Upper lobe of right lung (tissue), 1 donor: ENCODE data around the gene FBN1. TPM values are rescaled to one million over a fixed set of nuclear protein-coding genes. Genes with fewer than 3 reads are reported as not detected.

Experiments used
- ATAC-seq: fragments of 200-7000 bp; cut with Tn5 transposase; one replicate; pipeline ENCODE4 v1.9.1; 2020; ENCODE audit warnings: mild to moderate bottlenecking, moderate library complexity
- DNase-seq: peaks from one replicate; pipeline ENCODE4 v3.0.0-alpha.2; 2020
- H3K27ac ChIP-seq: fragments of 200-600 bp; one replicate; pipeline ENCODE4 v1.8.0; 2022
- H3K27me3 ChIP-seq: fragments of 200-600 bp; one replicate; pipeline ENCODE4 v1.8.0; 2022; ENCODE audit warnings: mild to moderate bottlenecking
- H3K36me3 ChIP-seq: fragments of 200-600 bp; one replicate; pipeline ENCODE4 v1.8.0; 2022
- H3K4me1 ChIP-seq: fragments of 200-600 bp; one replicate; pipeline ENCODE4 v1.8.0; 2022
- H3K4me3 ChIP-seq: fragments of 200-600 bp; one replicate; pipeline ENCODE4 v1.8.0; 2022; ENCODE audit warnings: mild to moderate bottlenecking
- H3K9me3 ChIP-seq: fragments of 200-600 bp; one replicate; pipeline ENCODE4 v1.8.0; 2022
- CTCF ChIP-seq: fragments of 200-600 bp; IDR thresholded peaks from one replicate; pipeline ENCODE4 v1.8.0; 2022; ENCODE audit warnings: antibody characterized with exemption
- intact Hi-C: fragments of 100-400 bp; cut with DNase I; formaldehyde crosslinking; loops from one replicate; pipeline ENCODE4 v1.11.0; 2022
- total RNA-seq: library from RNA; stranded (reverse); fragmentation: NEBNext Ultra II Directional; extraction: Animal tissue kit (Norgen Biotek cat#: 25700); gene quantifications from one replicate; pipeline ENCODE4 v1.2.1, GENCODE V29; 2021
- donor health status: DM: no; HTN: yes; CAD: no; lungs with severe emphysema.

FBN1 gene
- total RNA-seq, 1 donor from 2014 or later, result 46.9 TPM

- Histone ChIP-seq H3K36me3 (peaks cover 5% of the 10 kb centered on the region), H3K27me3 (no peaks in the 10 kb centered on the region), H3K4me3 (no peak overlapping the region), H3K27ac (no peak overlapping the region), H3K9me3 (no peaks in the 10 kb centered on the region), H3K4me1 (no peaks in the 10 kb centered on the region)
- no peak for TF ChIP-seq CTCF
- no peak for ATAC-seq
- intact Hi-C loops, result no loop called here
- no peak for DNase-seq
Observed at GRCh38 chr15:48498828-48499227, 146.7 kb downstream of the FBN1 start.

GRCh38 chr15:48494631-48495030 lies 150.9 kb downstream of the FBN1 start:
- no peak for ATAC-seq
- Histone ChIP-seq H3K36me3 (peaks cover 30% of the 10 kb centered on the region), H3K9me3 (no peaks in the 10 kb centered on the region), H3K27ac (peak overlapping the region; percentile 32), H3K27me3 (no peaks in the 10 kb centered on the region), H3K4me1 (no peaks in the 10 kb centered on the region), H3K4me3 (no peak overlapping the region)
- DNase-seq, result no peak
- TF ChIP-seq CTCF, result no peak
- intact Hi-C loops, result no loop called here

GRCh38 chr15:48493763-48494225 lies 151.7 kb downstream of the FBN1 start:
- peaks cover 37% of the 10 kb centered on the region for H3K36me3 ChIP-seq
- H3K27me3 ChIP-seq, result no peaks in the 10 kb centered on the region
- H3K4me1 ChIP-seq, result no peaks in the 10 kb centered on the region
- intact Hi-C loops, result no loop called here
- no peak for TF ChIP-seq CTCF
- H3K9me3 ChIP-seq, result no peaks in the 10 kb centered on the region
- H3K4me3 ChIP-seq, result no peak overlapping the region
- peak overlapping the region; percentile 12 for H3K27ac ChIP-seq
- ATAC-seq (no peak), DNase-seq (no peak)

GRCh38 chr15:48493084-48493762 lies 152.3 kb downstream of the FBN1 start:
- peaks cover 39% of the 10 kb centered on the region for H3K36me3 ChIP-seq
- intact Hi-C loops, result no loop called here
- no peak for TF ChIP-seq CTCF
- H3K27me3 ChIP-seq, result no peaks in the 10 kb centered on the region
- no peak for DNase-seq
- H3K9me3 ChIP-seq, result no peaks in the 10 kb centered on the region
- no peak overlapping the region for H3K4me3 ChIP-seq
- ATAC-seq, result no peak
- peak overlapping the region; percentile 12 for H3K27ac ChIP-seq
- H3K4me1 ChIP-seq, result no peaks in the 10 kb centered on the region

- ATAC-seq (no peak), DNase-seq (no peak)
- Histone ChIP-seq H3K27ac (no peak overlapping the region), H3K9me3 (no peaks in the 10 kb centered on the region), H3K27me3 (no peaks in the 10 kb centered on the region), H3K4me3 (no peak overlapping the region), H3K36me3 (peaks cover 69% of the 10 kb centered on the region), H3K4me1 (no peaks in the 10 kb centered on the region)
- TF ChIP-seq CTCF, result no peak
- intact Hi-C loops, result no loop called here
Observed at GRCh38 chr15:48486228-48486627, 159.3 kb downstream of the FBN1 start.

GRCh38 chr15:48481802-48482201 lies 163.7 kb downstream of the FBN1 start:
- intact Hi-C loops, result no loop called here
- no peak for TF ChIP-seq CTCF
- peaks cover 30% of the 10 kb centered on the region for H3K36me3 ChIP-seq
- no peaks in the 10 kb centered on the region for H3K4me1 ChIP-seq
- no peaks in the 10 kb centered on the region for H3K9me3 ChIP-seq
- H3K4me3 ChIP-seq, result no peak overlapping the region
- no peak overlapping the region for H3K27ac ChIP-seq
- ATAC-seq (no peak), DNase-seq (no peak)
- no peaks in the 10 kb centered on the region for H3K27me3 ChIP-seq
